Esophagus (tissue), 2 donors: ENCODE data around the gene SBK1. TPM values are rescaled to one million over a fixed set of nuclear protein-coding genes. Genes with fewer than 3 reads are reported as not detected.
A peak's percentile ranks its signal among the peaks of the same experiment; 100 is the strongest.

Experiments used
- H3K27ac ChIP-seq, 2 donors: one replicate each; pipeline ENCODE4 v1.5.1; 2013; ENCODE audit warnings: low read depth in 2 of 2, mild to moderate bottlenecking in 2 of 2, inconsistent platforms in 1 of 2, low read length in 1 of 2, moderate library complexity in 1 of 2
- H3K27me3 ChIP-seq, 2 donors: one replicate each; pipeline ENCODE4 v1.6.1; 2013; ENCODE audit warnings: low read length in 2 of 2, control low read depth in 1 of 2, mild to moderate bottlenecking in 1 of 2; ENCODE audit not compliant: insufficient read depth in 2 of 2, control insufficient read depth in 1 of 2
- H3K36me3 ChIP-seq, 2 donors: one replicate each; pipeline ENCODE4 v1.6.1; 2013; ENCODE audit warnings: low read length in 1 of 2; ENCODE audit not compliant: control insufficient read depth in 2 of 2, insufficient read depth in 2 of 2
- H3K4me1 ChIP-seq, 2 donors: one replicate each; pipeline ENCODE4 v1.6.1; 2013; ENCODE audit warnings: low read length in 1 of 2; ENCODE audit not compliant: control insufficient read depth in 2 of 2, insufficient read depth in 2 of 2
- H3K4me3 ChIP-seq, 2 donors: one replicate each; pipeline ENCODE4 v1.5.1; 2013; ENCODE audit warnings: low read length in 2 of 2, mild to moderate bottlenecking in 2 of 2, low read depth in 1 of 2, moderate library complexity in 1 of 2
- H3K9me3 ChIP-seq, 2 donors: one replicate each; pipeline ENCODE4 v1.6.1; 2013; ENCODE audit warnings: mild to moderate bottlenecking in 2 of 2, low read depth in 1 of 2, low read length in 1 of 2, moderate library complexity in 1 of 2; ENCODE audit not compliant: control insufficient read depth in 2 of 2, insufficient read depth in 1 of 2
- WGBS, 2 donors: extraction: QIAGEN DNeasy Blood & Tissue Kit; methylation state at CpG; one replicate each; pipeline ENCODE4 v1.1.7; 2013; 5-methylcytosine and 5-hydroxymethylcytosine counted together
- polyA plus RNA-seq, 2 donors: library from polyadenylated mRNA; stranded (reverse); fragments of 200-250 nt; gene quantifications; one replicate each; pipeline ENCODE4 v1.2.3, GENCODE V29; 2013
- donor health status: healthy with polysubstance abuse.
- donor health status: Bipolar disorder and iron deficiency.

The SBK1 gene
- polyA plus RNA-seq, 2 donors: 0.36 to 0.47 TPM

DNA sequence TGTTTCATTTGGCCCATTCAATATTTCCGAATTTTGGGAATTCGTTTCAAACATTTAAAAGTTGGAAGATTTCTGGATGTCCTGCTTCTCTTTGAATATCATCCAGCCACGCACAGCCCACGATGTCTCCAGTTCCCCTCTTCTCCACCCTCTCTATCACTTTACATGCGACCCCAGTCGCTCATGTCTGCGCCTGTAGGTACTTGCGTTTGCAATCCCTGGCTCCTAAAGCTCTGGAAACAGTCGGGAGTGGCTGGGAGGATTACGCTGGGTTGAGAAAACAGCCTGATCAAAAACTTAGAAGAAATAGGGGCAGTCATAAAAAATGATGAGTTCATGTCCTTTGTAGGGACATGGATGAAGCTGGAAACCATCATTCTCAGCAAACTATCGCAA lies 1.5 kb upstream of the SBK1 start:
- Histone ChIP-seq H3K4me3 (no peak overlapping the region), H3K27ac (no peak overlapping the region), H3K4me1 (peaks cover 9 to 10% of the 10 kb centered on the region in 2 donors), H3K27me3 (no peaks in the 10 kb centered on the region), H3K36me3 (no peaks in the 10 kb centered on the region), H3K9me3 (no peaks in the 10 kb centered on the region)
- 58 to 74% methylated on average over 11 of the region's 11 CpGs for WGBS, 2 donors

DNA sequence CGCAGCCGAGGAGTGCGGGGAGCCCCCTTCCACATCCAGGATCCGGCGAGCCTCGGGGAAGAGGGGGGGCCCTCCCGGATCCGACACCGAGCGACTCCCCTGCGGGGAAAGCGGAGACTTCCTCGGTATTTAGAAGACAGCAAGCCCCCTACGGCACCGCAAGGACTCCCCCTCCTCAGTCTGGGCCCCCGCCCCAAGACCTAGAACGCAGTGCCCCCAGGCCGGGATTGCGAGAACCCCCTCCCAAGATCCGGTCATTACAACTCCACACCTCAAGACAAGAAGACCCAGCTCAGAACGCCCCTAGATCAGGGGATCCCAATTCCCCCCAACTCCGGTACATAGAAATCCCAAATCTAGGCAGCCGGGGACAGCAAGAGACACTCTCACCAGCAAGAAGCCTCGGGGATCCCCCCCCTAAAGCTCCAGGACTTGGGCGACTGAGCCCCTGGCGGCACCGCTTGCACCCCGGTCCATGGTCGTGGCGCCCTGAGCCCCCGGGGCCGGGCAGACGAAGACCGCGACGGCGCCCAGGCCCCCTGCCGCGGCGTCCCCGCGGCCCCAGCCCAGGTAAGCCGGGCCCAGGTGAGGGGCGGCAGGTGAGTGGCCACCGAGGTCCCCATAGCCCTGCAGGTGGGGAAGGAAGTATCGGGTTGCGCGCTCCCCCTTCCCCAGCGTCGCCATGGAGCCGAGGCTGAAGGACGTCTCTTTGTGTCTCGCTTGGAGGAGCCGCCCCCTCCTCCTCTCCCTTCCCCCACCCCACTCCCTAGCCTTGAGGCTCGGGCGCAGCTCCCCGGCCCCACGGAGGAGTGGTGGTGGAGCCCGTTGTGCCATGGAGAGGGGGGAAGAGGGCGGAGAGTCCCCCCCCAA lies 641 bp downstream of the SBK1 start:
- Histone ChIP-seq H3K9me3 (no peaks in the 10 kb centered on the region), H3K36me3 (no peaks in the 10 kb centered on the region), H3K27me3 (no peaks in the 10 kb centered on the region), H3K4me3 (peak overlapping the region; percentile 49 to 56), H3K27ac (peak overlapping the region; percentile 8 to 16), H3K4me1 (peaks cover 9 to 10% of the 10 kb centered on the region in 2 donors)
- WGBS, 2 donors: 1 to 2% methylated on average over 46 to 60 of the region's 60 CpGs

DNA sequence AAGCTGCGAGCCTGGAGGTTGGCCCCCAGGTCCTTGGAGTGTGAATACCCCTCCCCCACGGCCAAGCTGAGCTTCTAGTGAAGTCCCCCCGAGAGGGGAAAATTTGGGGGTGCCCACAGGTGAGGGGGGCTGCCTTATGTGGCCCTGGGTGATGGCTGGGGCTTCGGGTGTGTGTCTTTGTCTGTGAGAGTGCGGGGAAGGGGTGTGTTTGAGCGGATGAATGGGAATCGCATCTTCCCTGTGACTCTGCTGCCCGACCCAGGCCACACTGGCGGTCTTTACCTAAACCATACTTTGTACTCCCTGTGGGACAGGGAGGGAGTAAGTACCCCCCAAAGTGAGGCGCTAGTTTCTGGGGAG lies 1.3 kb downstream of the SBK1 start:
- Histone ChIP-seq H3K27me3 (no peaks in the 10 kb centered on the region), H3K4me3 (peak overlapping the region in 1 of 2 donors; percentile 56), H3K4me1 (peaks cover 9 to 10% of the 10 kb centered on the region in 2 donors), H3K9me3 (no peaks in the 10 kb centered on the region), H3K27ac (no peak overlapping the region), H3K36me3 (no peaks in the 10 kb centered on the region)
- 21 to 35% methylated on average over 10 of the region's 10 CpGs for WGBS, 2 donors

DNA sequence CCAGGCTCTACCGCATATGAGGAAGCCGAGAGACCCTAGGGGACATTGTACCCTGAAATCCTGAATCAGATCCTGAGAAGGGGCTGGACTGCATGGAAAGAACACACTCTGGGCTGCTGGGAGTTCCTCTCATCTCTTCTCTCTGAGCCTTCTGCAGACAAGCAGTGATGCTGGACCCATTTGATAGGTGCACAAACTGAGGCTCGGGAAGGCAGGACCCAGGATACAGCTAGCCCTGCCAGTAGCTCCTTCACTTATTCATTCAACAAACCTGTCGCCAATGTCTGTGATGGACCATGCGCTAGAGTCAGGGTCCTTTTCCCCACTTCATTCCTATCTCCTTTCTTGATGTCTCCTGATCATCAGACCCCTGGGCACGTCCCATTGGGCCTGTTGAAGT lies 1.9 kb downstream of the SBK1 start:
- 85 to 90% methylated on average over 6 of the region's 6 CpGs for WGBS, 2 donors

DNA sequence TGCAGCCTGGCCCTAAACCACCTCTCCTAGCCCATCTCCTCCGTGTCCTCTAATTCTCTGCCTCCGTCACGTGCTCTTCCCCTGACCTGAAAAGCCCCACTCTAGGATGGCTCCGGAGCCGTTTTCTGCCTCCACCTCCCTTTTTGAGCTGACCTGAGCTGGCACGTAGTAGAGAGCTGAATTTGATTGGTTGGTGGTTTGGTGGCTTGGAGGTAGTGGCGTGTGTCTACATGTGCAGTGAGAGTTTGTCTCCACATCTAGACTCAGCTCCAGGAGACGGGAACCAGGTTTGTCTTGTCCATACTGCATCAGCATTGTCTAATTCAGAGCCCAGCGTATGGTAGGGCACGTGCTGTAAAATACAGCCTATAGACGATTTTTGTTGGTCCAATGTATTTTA lies 3.0 kb downstream of the SBK1 start:
- no peak overlapping the region for H3K27ac ChIP-seq
- H3K4me3 ChIP-seq: no peak overlapping the region
- H3K36me3 ChIP-seq: no peaks in the 10 kb centered on the region
- H3K27me3 ChIP-seq: no peaks in the 10 kb centered on the region
- H3K9me3 ChIP-seq: peaks cover 0 to 4% of the 10 kb centered on the region in 2 donors
- 63 to 75% methylated on average over 11 of the region's 11 CpGs for WGBS, 2 donors
- peaks cover 9 to 10% of the 10 kb centered on the region in 2 donors for H3K4me1 ChIP-seq

More for the DNA sequence above, 1.9 kb downstream of the SBK1 start:
- Histone ChIP-seq H3K27ac (no peak overlapping the region), H3K4me3 (no peak overlapping the region), H3K9me3 (no peaks in the 10 kb centered on the region), H3K4me1 (peaks cover 9 to 10% of the 10 kb centered on the region in 2 donors), H3K36me3 (no peaks in the 10 kb centered on the region), H3K27me3 (no peaks in the 10 kb centered on the region)

DNA sequence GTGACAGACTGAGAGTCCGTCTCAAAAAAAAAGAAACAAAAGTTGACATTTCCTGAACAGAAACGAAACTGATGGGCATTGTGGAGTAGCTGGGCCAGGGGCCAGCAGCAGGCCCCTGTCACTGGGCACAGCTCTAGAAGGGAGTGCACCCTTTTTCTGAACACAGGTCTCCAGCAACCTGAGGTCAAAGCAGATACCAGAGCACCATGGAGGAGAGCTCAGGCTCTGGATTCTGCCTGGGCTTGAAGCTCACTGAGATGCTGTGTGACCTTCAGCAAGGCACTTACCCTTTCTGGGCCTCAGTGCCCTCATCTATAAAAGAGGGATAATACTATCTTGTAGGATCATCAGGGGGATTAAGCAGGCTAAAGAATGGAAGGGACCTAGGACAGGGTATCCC lies 5.0 kb downstream of the SBK1 start:
- peaks cover 6 to 10% of the 10 kb centered on the region in 2 donors for H3K4me1 ChIP-seq
- no peak overlapping the region for H3K4me3 ChIP-seq
- no peak overlapping the region for H3K27ac ChIP-seq
- H3K36me3 ChIP-seq: no peaks in the 10 kb centered on the region
- 51 to 54% methylated on average over 2 of the region's 2 CpGs for whole genome bisulfite sequencing, 2 donors
- H3K27me3 ChIP-seq: no peaks in the 10 kb centered on the region
- peaks cover 0 to 4% of the 10 kb centered on the region in 2 donors for H3K9me3 ChIP-seq

DNA sequence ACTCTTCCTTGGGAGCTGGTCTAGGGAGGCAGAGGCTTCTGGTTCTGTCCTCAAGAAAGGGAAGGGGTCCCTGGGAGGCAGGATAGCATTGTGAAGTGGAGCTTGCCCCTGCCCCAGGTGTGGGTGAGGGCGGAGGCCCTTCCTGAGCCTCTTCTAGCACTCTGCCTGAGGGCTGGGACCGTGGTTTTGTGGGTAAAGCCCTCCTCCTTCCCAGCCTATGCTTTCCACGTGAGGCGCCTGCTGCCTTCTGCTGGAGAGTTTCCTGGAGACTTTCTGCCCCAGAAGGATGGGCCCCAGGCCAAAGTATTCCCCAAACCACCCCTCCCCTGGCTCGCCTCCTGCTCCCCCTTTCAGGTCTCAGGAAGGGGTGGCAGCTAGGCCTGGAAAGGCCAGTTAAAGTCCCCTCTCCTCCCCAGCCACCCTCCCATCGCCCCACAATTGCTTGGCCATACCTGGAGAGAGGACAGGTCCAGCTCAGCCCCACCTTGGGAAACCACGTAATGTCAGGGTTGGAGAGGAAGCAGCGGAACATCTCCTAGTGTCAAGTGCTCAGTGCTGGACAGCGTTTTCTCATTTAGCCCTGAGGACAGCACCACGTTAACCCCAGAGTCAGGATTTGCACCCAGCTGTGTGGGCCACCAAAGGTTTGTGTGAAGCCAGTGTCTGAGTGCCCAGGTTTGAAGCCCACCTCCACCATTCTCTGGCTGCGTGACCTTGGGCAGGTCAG lies 5.6 kb downstream of the SBK1 start:
- WGBS, 2 donors: 59% methylated on average over 11 of the region's 11 CpGs

DNA sequence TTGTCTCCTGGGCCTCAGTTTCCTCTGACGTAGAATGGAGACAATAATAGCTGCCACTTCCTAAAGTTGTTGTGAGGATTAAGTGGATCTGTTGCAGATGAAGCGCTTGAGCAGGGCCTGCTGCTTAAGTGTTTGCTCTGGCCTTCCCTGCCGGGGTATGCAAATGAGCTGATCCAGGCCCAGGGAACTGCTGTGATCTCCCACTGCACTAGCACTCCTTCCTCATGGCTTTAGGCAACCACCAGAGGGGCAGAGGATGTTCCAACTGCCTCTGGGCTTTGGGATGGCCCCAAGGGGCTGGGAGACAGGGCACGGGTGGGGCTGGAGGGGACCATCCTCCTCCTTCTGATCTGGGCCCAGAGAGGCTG lies 6.2 kb downstream of the SBK1 start:
- H3K4me1 ChIP-seq: peaks cover 0 to 5% of the 10 kb centered on the region in 2 donors
- no peaks in the 10 kb centered on the region for H3K36me3 ChIP-seq
- 68 to 80% methylated on average over 4 of the region's 4 CpGs for WGBS, 2 donors
- peaks cover 0 to 4% of the 10 kb centered on the region in 2 donors for H3K9me3 ChIP-seq
- H3K27me3 ChIP-seq: no peaks in the 10 kb centered on the region
- H3K4me3 ChIP-seq: no peak overlapping the region
- H3K27ac ChIP-seq: no peak overlapping the region

More for the DNA sequence above, 5.6 kb downstream of the SBK1 start:
- H3K27me3 ChIP-seq: no peaks in the 10 kb centered on the region
- peaks cover 0 to 4% of the 10 kb centered on the region in 2 donors for H3K9me3 ChIP-seq
- H3K27ac ChIP-seq: no peak overlapping the region
- H3K4me1 ChIP-seq: peaks cover 2 to 5% of the 10 kb centered on the region in 2 donors
- no peaks in the 10 kb centered on the region for H3K36me3 ChIP-seq
- H3K4me3 ChIP-seq: no peak overlapping the region

DNA sequence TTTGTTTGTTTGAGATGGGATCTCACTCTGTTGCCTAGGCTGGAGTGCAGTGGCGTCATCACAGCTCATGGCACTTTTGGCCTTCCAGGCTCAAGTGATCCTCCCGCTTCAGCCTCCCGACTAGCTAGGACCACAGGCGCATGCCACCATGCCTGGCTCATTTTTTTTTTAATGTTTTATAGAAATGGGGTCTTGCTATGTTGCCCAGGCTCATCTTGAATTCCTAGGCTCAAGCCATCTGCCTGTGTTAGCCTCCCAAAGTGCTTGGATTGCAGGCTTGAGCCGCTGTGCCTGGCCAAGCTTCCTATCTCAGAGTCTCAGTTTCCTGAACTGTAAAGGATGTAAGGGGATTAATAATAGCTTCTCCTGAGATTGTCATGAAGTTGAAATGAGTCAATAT lies 8.0 kb downstream of the SBK1 start:
- Histone ChIP-seq H3K4me3 (no peak overlapping the region), H3K27me3 (no peaks in the 10 kb centered on the region), H3K4me1 (peaks cover 0 to 1% of the 10 kb centered on the region in 2 donors), H3K27ac (no peak overlapping the region), H3K36me3 (no peaks in the 10 kb centered on the region), H3K9me3 (peaks cover 0 to 4% of the 10 kb centered on the region in 2 donors)
- 91 to 94% methylated on average over 5 of the region's 5 CpGs for WGBS, 2 donors
